ENCODE data around the gene AFDN. TPM values are rescaled to one million over a fixed set of nuclear protein-coding genes. Genes with fewer than 3 reads are reported as not detected.

The AFDN gene
- 100 to 1,000 TPM; 213 to 232 TPM for total RNA-seq

DNA sequence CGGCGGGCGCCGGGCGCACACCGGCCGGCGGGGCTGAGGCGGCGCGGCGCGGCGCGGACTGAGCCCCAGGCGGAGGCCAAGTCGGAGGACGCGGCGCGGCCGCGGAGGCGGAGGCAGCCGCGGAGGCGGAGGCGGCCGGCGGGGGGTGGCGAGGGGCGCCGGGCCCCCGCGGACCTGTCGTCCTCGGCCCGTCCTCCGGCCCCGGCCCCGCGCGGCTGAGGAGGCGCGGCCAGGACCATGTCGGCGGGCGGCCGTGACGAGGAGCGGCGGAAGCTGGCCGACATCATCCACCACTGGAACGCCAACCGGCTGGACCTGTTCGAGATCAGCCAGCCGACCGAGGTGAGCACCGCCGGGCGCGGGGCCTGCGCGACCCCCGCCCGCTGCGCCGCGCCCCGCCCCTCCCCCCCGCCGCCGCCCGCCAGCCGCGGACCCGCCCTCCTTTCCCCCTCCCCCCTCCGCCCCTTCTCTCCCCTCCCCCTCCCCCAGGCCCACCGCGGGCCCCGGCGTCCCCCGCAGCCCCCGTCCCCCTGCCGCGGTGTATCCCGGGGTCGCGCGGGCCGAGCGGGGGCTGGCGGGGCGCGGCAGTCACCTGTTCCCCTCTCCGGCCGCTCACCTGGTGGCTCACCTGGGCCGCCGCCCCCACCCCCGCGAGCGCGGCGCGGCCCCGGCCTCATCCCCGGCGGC, at the start of gene AFDN:
Gene AFDN (plus strand): TSS at position 16 of the 687 bp plus-strand sequence. CDS start 222 bp downstream, at position 238.
- Histone ChIP-seq H3K9ac (ENCODE audit: low read depth in 2 of 2, low read length in 2 of 2) (peak within 1 kb of the TSS; percentile 81 to 86), H3K27me3 (no peaks in the 10 kb centered on the region), H3K36me3 (no peaks in the 10 kb centered on the region), H3K9me3 (no peaks in the 10 kb centered on the region), H3K4me3 (peak within 1 kb of the TSS; percentile 56), H3K4me1 (peaks cover under 1% of the 10 kb centered on the region), H3K27ac (peak within 1 kb of the TSS; percentile 77)
- DNase-seq = no peak
- intact Hi-C loops (cut with DNase I) = no loop called here
- no peak for TF ChIP-seq CTCF (IDR thresholded peaks at IDR 0.05)

GRCh38 chr6:167778497-167779128, 48.1 kb upstream of the AFDN start:
- Histone ChIP-seq H3K4me3 (no peak overlapping the region), H3K36me3 (no peaks in the 10 kb centered on the region), H3K4me1 (peaks cover 5% of the 10 kb centered on the region), H3K9ac (ENCODE audit: low read depth in 2 of 2, low read length in 2 of 2) (no peak overlapping the region), H3K9me3 (no peaks in the 10 kb centered on the region), H3K27me3 (no peaks in the 10 kb centered on the region), H3K27ac (no peak overlapping the region)
- DNase-seq = peak; percentile 46
- intact Hi-C loops (cut with DNase I) = no loop called here
- no peak for TF ChIP-seq CTCF (IDR thresholded peaks at IDR 0.05)

DNA sequence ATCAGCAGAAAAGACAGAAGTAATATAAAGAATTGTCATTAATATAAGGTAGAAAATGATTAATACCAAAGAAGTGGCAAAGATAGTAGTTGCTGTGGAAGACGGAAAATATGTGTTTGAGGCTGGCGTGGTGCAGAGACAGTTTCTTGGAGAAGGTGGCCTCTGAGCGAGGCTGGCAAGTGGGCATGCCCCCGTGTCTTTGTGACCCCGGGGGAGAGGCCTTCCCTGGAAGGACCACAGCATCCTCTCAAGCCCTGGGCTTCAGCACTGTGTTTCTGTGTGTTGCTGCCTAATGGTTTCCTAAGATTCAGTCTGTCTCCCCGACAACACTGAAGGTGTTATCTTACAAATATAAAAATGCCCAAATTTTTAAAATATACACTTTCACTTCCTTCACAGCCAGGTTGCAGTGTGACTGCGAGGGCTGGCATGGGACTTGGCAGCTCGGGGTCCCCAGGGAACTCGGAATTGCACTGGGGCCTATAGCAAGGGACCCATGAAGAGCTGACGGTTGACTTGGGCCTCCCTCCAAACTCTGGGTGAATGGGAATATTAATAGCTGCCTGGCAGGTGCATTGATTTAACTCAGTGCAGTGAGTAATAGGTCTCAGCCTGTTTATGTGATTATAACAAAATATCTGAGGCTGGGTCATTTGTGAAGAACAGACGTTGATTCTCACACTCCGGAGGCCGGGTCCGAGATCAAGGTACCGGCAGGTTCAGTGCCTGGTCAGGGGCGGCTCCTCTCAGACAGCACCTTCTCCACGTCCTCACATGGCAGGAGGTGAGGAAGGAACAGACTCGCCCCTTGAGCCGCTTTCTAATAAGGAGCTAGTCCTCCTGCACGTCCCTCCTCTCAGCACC, 47.4 kb upstream of the AFDN start:
- Histone ChIP-seq H3K9ac (ENCODE audit: low read depth in 2 of 2, low read length in 2 of 2) (no peak overlapping the region), H3K4me1 (peaks cover 5% of the 10 kb centered on the region), H3K27me3 (no peaks in the 10 kb centered on the region), H3K9me3 (no peaks in the 10 kb centered on the region), H3K4me3 (no peak overlapping the region), H3K36me3 (no peaks in the 10 kb centered on the region), H3K27ac (no peak overlapping the region)
- no peak for DNase-seq
- intact Hi-C loops (cut with DNase I) = no loop called here
- TF ChIP-seq CTCF (IDR thresholded peaks at IDR 0.05) = no peak

DNA sequence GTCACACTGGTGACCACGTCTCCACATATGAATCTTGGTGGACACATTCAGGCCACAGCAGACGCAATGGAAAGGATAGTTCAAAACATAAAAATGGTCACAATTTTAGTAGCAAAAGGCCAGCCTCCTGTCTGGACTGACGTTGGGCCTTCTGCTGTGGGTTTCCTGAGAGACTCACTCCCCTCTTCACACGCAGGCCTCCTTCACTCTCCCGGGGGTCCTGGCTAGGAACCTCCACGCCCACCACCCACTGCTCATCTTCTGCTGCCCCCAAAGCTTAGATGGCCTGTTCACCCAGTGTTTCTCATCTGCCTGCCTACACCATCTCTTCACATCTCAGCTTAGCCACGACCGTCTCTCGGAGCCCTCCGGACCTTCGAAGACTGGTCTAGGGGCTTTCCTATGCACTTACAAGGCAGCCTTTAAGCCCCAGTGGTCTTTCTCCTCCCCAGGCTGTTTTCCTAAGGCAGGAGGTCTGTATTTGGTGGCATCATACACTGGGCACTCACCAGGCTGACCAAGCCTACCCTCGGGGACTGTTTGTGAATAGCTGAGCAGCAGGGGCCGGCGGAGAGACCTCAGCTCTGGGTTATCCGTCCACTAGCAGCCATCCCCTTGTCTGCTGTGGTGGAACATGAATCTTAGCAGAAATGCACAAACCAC, 46.6 kb upstream of the AFDN start:
- intact Hi-C loops (cut with DNase I) = no loop called here
- Histone ChIP-seq H3K4me3 (no peak overlapping the region), H3K9ac (ENCODE audit: low read depth in 2 of 2, low read length in 2 of 2) (no peak overlapping the region), H3K4me1 (peaks cover 5% of the 10 kb centered on the region), H3K36me3 (no peaks in the 10 kb centered on the region), H3K9me3 (no peaks in the 10 kb centered on the region), H3K27ac (no peak overlapping the region), H3K27me3 (no peaks in the 10 kb centered on the region)
- TF ChIP-seq CTCF (IDR thresholded peaks at IDR 0.05) = no peak
- DNase-seq = no peak
